Trophoblast cell (in vitro differentiated cells and primary cell): ENCODE data around the gene GDPD4.

Experiments used
- DNase-seq, 2 donors: peaks; one replicate each; pipeline ENCODE4 v3.0.0-alpha.2; 2016
- H2AFZ ChIP-seq: 2 replicates; pipeline ENCODE4 v1.6.1; 2013; ENCODE audit warnings: low read length, moderate library complexity, mild to moderate bottlenecking; ENCODE audit not compliant: insufficient read depth, poor library complexity
- H2AK5ac ChIP-seq: 2 replicates; pipeline ENCODE4 v1.6.1; 2013; ENCODE audit warnings: mild to moderate bottlenecking, low read length
- H2BK120ac ChIP-seq: 2 replicates; pipeline ENCODE4 v1.6.1; 2013; ENCODE audit warnings: low read length, mild to moderate bottlenecking, moderate library complexity; ENCODE audit not compliant: insufficient read depth, poor library complexity
- H2BK12ac ChIP-seq: 2 replicates; pipeline ENCODE4 v1.6.1; 2013; ENCODE audit warnings: mild to moderate bottlenecking, low read length, moderate library complexity
- H2BK5ac ChIP-seq: 2 replicates; pipeline ENCODE4 v1.6.1; 2013; ENCODE audit warnings: low read length, low read depth, moderate library complexity, mild to moderate bottlenecking; ENCODE audit not compliant: poor library complexity
- H3K14ac ChIP-seq: 2 replicates; pipeline ENCODE4 v1.6.1; 2013; ENCODE audit warnings: mild to moderate bottlenecking, low read length
- H3K18ac ChIP-seq: 2 replicates; pipeline ENCODE4 v1.6.1; 2013; ENCODE audit warnings: mild to moderate bottlenecking, low read length
- H3K23ac ChIP-seq: 2 replicates; pipeline ENCODE4 v1.6.1; 2013; ENCODE audit warnings: low read length
- H3K27ac ChIP-seq: 2 replicates; pipeline ENCODE4 v1.5.1; 2013; ENCODE audit warnings: low read depth, mild to moderate bottlenecking, inconsistent platforms, low read length, moderate library complexity
- H3K27me3 ChIP-seq: 2 replicates; pipeline ENCODE4 v1.6.1; 2013; ENCODE audit warnings: inconsistent platforms, mild to moderate bottlenecking, low read length, moderate library complexity; ENCODE audit not compliant: insufficient read depth
- H3K36me3 ChIP-seq, 2 experiments: 1 replicate in 1 of 2; 2 replicates in 1 of 2; pipeline ENCODE4 v1.6.1; 2013; ENCODE audit warnings: low read length in 2 of 2, mild to moderate bottlenecking in 2 of 2, moderate library complexity in 1 of 2; ENCODE audit not compliant: insufficient read depth in 2 of 2, control insufficient read depth in 1 of 2
- H3K4ac ChIP-seq: 2 replicates; pipeline ENCODE4 v1.6.1; 2013; ENCODE audit warnings: low read depth, mild to moderate bottlenecking, low read length, moderate library complexity
- H3K4me1 ChIP-seq, 2 experiments: 1 replicate in 1 of 2; 2 replicates in 1 of 2; pipeline ENCODE4 v1.6.1; 2013; ENCODE audit warnings: low read length in 2 of 2, mild to moderate bottlenecking in 2 of 2, moderate library complexity in 1 of 2; ENCODE audit not compliant: insufficient read depth in 2 of 2, control insufficient read depth in 1 of 2
- H3K4me2 ChIP-seq: 2 replicates; pipeline ENCODE4 v1.6.1; 2013; ENCODE audit warnings: inconsistent platforms, mild to moderate bottlenecking, low read length, moderate library complexity
- H3K4me3 ChIP-seq: 2 replicates; pipeline ENCODE4 v1.5.1; 2013; ENCODE audit warnings: mild to moderate bottlenecking, low read depth, low read length, inconsistent platforms
- H3K79me1 ChIP-seq: one replicate; pipeline ENCODE4 v1.6.1; 2013; ENCODE audit warnings: low read length
- H3K79me2 ChIP-seq: 2 replicates; pipeline ENCODE4 v1.6.1; 2013; ENCODE audit warnings: low read length, mild to moderate bottlenecking; ENCODE audit not compliant: control insufficient read depth, insufficient read depth, poor library complexity
- H3K9ac ChIP-seq: 2 replicates; pipeline ENCODE4 v1.6.1; 2013; ENCODE audit warnings: mild to moderate bottlenecking, low read length
- H3K9me3 ChIP-seq: 2 replicates; pipeline ENCODE4 v1.6.1; 2013; ENCODE audit warnings: low read depth, mild to moderate bottlenecking, control low read depth, inconsistent platforms, low read length; ENCODE audit not compliant: insufficient read depth
- H4K12ac ChIP-seq: 2 replicates; pipeline ENCODE4 v1.6.1; 2013; ENCODE audit warnings: low read depth, mild to moderate bottlenecking, low read length, moderate library complexity
- H4K8ac ChIP-seq: 2 replicates; pipeline ENCODE4 v1.6.1; 2013; ENCODE audit warnings: low read depth, mild to moderate bottlenecking, low read length, moderate library complexity
- H4K91ac ChIP-seq: one replicate; pipeline ENCODE4 v1.6.1; 2013; ENCODE audit warnings: low read depth, mild to moderate bottlenecking, low read length, moderate library complexity
- WGBS: extraction: QIAGEN DNeasy Blood & Tissue Kit; methylation state at CpG from one replicate; pipeline ENCODE4 v1.1.7; 2013; ENCODE audit warnings: missing lambda C conversion rate; ENCODE audit not compliant: insufficient read length, insufficient coverage; ENCODE audit errors: extremely low coverage; 5-methylcytosine and 5-hydroxymethylcytosine counted together

GDPD4 gene

GRCh38 chr11:77199137-77199745, 102.2 kb downstream of the GDPD4 start:
- no peak overlapping the region for H3K4ac ChIP-seq
- WGBS, result no CpG with 5 or more reads among the region's 13 CpGs
- no peaks in the 10 kb centered on the region for H3K79me2 ChIP-seq
- no peaks in the 10 kb centered on the region for H3K79me1 ChIP-seq
- no peak overlapping the region for H2BK120ac ChIP-seq
- no peak overlapping the region for H2BK5ac ChIP-seq
- no peak for DNase-seq
- no peaks in the 10 kb centered on the region for H3K36me3 ChIP-seq
- no peaks in the 10 kb centered on the region for H3K9me3 ChIP-seq
- no peak overlapping the region for H3K27ac ChIP-seq
- H2AK5ac ChIP-seq, result no peak overlapping the region
- H3K9ac ChIP-seq, result no peak overlapping the region
- H3K14ac ChIP-seq, result no peak overlapping the region
- H3K18ac ChIP-seq, result no peak overlapping the region
- H3K4me3 ChIP-seq, result no peak overlapping the region
- H2AFZ ChIP-seq, result no peak overlapping the region
- H4K91ac ChIP-seq, result no peak overlapping the region
- no peak overlapping the region for H3K23ac ChIP-seq
- no peak overlapping the region for H2BK12ac ChIP-seq
- no peak overlapping the region for H3K4me2 ChIP-seq
- H4K8ac ChIP-seq, result no peak overlapping the region
- no peak overlapping the region for H4K12ac ChIP-seq
- H3K4me1 ChIP-seq, result no peaks in the 10 kb centered on the region
- no peaks in the 10 kb centered on the region for H3K27me3 ChIP-seq

- no CpG with 5 or more reads among the region's 11 CpGs for WGBS
- Histone ChIP-seq H3K79me1 (no peaks in the 10 kb centered on the region), H2AK5ac (no peak overlapping the region)
Observed at GRCh38 chr11:77198440-77198849, 103.0 kb downstream of the GDPD4 start.

GRCh38 chr11:77197626-77198320, 103.7 kb downstream of the GDPD4 start:
- DNase-seq, result no peak
- Histone ChIP-seq H2BK5ac (no peak overlapping the region), H3K4ac (no peak overlapping the region), H2BK120ac (no peak overlapping the region), H4K12ac (no peak overlapping the region), H4K91ac (no peak overlapping the region), H3K4me3 (no peak overlapping the region), H3K4me2 (no peak overlapping the region), H2AFZ (no peak overlapping the region), H3K14ac (no peak overlapping the region), H3K79me2 (no peaks in the 10 kb centered on the region), H3K27ac (no peak overlapping the region), H3K23ac (no peak overlapping the region), H3K18ac (no peak overlapping the region), H3K79me1 (no peaks in the 10 kb centered on the region), H3K27me3 (no peaks in the 10 kb centered on the region), H3K9ac (no peak overlapping the region), H3K4me1 (no peaks in the 10 kb centered on the region), H2AK5ac (no peak overlapping the region), H3K9me3 (no peaks in the 10 kb centered on the region), H2BK12ac (no peak overlapping the region), H4K8ac (no peak overlapping the region), H3K36me3 (no peaks in the 10 kb centered on the region)
- WGBS, result no CpG with 5 or more reads among the region's 14 CpGs

More at GRCh38 chr11:77198440-77198849, 103.0 kb downstream of the GDPD4 start:
- Histone ChIP-seq H2BK5ac (no peak overlapping the region), H3K18ac (no peak overlapping the region), H4K91ac (no peak overlapping the region), H3K4me2 (no peak overlapping the region), H3K27ac (no peak overlapping the region), H3K4me3 (no peak overlapping the region), H3K27me3 (no peaks in the 10 kb centered on the region), H2BK12ac (no peak overlapping the region), H4K12ac (no peak overlapping the region), H2AFZ (no peak overlapping the region), H3K23ac (no peak overlapping the region), H3K14ac (no peak overlapping the region), H4K8ac (no peak overlapping the region), H3K36me3 (no peaks in the 10 kb centered on the region), H3K9me3 (no peaks in the 10 kb centered on the region), H3K79me2 (no peaks in the 10 kb centered on the region), H2BK120ac (no peak overlapping the region), H3K4ac (no peak overlapping the region), H3K9ac (no peak overlapping the region), H3K4me1 (no peaks in the 10 kb centered on the region)
- DNase-seq, result peak; percentile 35 to 45

- no peaks in the 10 kb centered on the region for H3K79me1 ChIP-seq
- no peak overlapping the region for H3K4ac ChIP-seq
- no peak overlapping the region for H2AFZ ChIP-seq
- DNase-seq, result no peak
- no peaks in the 10 kb centered on the region for H3K79me2 ChIP-seq
- H3K27ac ChIP-seq, result no peak overlapping the region
- no peak overlapping the region for H4K12ac ChIP-seq
- WGBS, result no CpG with 5 or more reads among the region's 8 CpGs
- no peak overlapping the region for H3K9ac ChIP-seq
- H3K4me3 ChIP-seq, result no peak overlapping the region
- peaks cover 2% of the 10 kb centered on the region for H3K9me3 ChIP-seq
- no peak overlapping the region for H4K8ac ChIP-seq
- no peaks in the 10 kb centered on the region for H3K4me1 ChIP-seq
- H3K14ac ChIP-seq, result no peak overlapping the region
- H3K27me3 ChIP-seq, result no peaks in the 10 kb centered on the region
- no peak overlapping the region for H4K91ac ChIP-seq
- H2BK120ac ChIP-seq, result no peak overlapping the region
- H3K18ac ChIP-seq, result no peak overlapping the region
- no peak overlapping the region for H3K23ac ChIP-seq
- no peak overlapping the region for H2BK5ac ChIP-seq
- H2BK12ac ChIP-seq, result no peak overlapping the region
- H3K4me2 ChIP-seq, result no peak overlapping the region
- H3K36me3 ChIP-seq, result no peaks in the 10 kb centered on the region
- no peak overlapping the region for H2AK5ac ChIP-seq
Observed at GRCh38 chr11:77196961-77197360, 104.5 kb downstream of the GDPD4 start.
